Activated T-cell treated with anti-CD3 and anti-CD28 coated beads, Interleukin-2, amount 50 U/mL, for 4 hours (primary cell): ENCODE data around the gene UTP20. TPM values are rescaled to one million over a fixed set of nuclear protein-coding genes. Genes with fewer than 3 reads are reported as not detected.

ENCODE experiments used
- ATAC-seq, 2 donors: fragments of 200-7000 bp; cut with Tn5 transposase; one replicate each; pipeline ENCODE4 v1.10.0; 2021
- DNase-seq: peaks from one replicate; pipeline ENCODE4 v3.0.0-alpha.2; 2020
- H3K27me3 Mint-ChIP-seq: one replicate; pipeline ENCODE4 v1.8.0; 2021; ENCODE audit warnings: low read depth, mixed read lengths
- H3K36me3 Mint-ChIP-seq: one replicate; pipeline ENCODE4 v1.8.0; 2022; ENCODE audit warnings: mixed read lengths; ENCODE audit not compliant: insufficient read depth
- H3K4me1 Mint-ChIP-seq: one replicate; pipeline ENCODE4 v1.8.0; 2021; ENCODE audit warnings: low read depth, mixed read lengths
- H3K4me3 Mint-ChIP-seq: one replicate; pipeline ENCODE4 v1.8.0; 2021; ENCODE audit warnings: mild to moderate bottlenecking, moderate library complexity, mixed read lengths
- H3K9me3 Mint-ChIP-seq: one replicate; pipeline ENCODE4 v1.8.0; 2021; ENCODE audit warnings: mixed read lengths
- total RNA-seq, 3 donors: library from RNA; stranded (reverse); gene quantifications; one replicate each; pipeline ENCODE4 v1.2.1, GENCODE V29; 2021

UTP20 gene
- total RNA-seq, 3 donors from 2014 or later = 61.7 to 69.5 (median 68.3) TPM

DNA sequence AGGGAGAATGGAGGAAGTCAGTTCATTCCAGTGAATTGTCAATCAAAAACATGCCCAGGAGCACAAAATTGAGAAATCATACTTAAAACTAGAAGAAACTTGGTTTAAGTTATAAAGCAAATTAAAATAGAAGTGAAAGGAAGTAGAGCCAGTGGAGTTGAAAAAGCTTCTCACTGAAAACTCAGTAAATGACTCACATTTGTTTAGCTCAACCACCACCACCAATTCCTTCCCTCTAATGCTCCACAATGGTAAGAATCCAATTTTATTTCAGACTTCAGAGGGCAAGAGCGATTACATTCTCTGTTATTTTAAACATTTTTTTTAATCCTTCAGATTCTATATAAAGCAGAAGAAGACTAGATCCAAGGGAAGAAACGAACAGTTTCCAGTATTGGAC lies 19.4 kb downstream of the UTP20 start:
- Mint-ChIP-seq H3K27me3 (no peaks in the 10 kb centered on the region), H3K9me3 (no peaks in the 10 kb centered on the region), H3K4me1 (no peaks in the 10 kb centered on the region), H3K36me3 (peaks cover 53% of the 10 kb centered on the region), H3K4me3 (no peak overlapping the region)
- no peak for DNase-seq
- ATAC-seq = no peak

DNA sequence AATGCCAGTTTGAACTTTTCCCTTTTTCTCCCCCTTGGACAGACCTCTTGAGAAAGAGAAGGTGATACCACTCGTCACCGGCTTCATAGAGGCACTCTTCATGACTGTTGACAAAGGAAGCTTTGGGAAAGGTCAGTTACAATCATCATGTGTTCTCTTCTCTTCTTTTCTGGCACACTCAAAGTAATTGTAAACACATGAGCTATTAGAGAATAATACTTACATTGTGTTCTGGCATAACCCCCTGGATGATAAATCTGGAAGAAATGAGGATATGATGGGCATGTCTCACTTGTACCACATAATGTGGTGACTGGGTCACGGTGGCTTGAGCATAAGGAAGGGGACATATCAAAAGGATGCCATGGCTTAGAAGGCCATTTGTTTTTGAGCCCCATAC lies 20.0 kb downstream of the UTP20 start:
- Mint-ChIP-seq H3K4me3 (no peak overlapping the region), H3K4me1 (no peaks in the 10 kb centered on the region), H3K36me3 (peaks cover 55% of the 10 kb centered on the region), H3K9me3 (no peaks in the 10 kb centered on the region), H3K27me3 (no peaks in the 10 kb centered on the region)
- ATAC-seq (no peak), DNase-seq (no peak)

DNA sequence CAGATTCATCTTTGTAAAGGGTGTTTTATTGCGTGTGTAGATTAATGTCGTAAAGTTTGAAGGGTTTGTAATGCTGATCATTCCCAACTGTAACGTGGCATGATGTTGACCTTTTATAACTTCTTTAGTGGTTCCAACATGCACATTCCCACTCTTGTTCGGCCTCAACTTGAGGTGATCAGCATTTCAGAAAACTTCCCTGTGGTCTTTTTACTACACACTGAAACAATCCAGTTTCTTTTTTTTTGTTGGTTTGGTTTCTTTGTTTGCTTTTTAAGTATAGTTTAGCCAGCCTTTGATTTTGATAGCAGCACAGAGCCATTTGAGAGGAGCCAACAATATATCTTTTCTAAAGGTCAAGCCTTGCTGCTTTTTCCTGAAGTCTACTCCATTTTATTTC lies 22.8 kb downstream of the UTP20 start:
- DNase-seq = no peak
- no peak for ATAC-seq
- Mint-ChIP-seq H3K4me1 (no peaks in the 10 kb centered on the region), H3K4me3 (no peak overlapping the region), H3K9me3 (no peaks in the 10 kb centered on the region), H3K36me3 (peaks cover 58% of the 10 kb centered on the region), H3K27me3 (no peaks in the 10 kb centered on the region)

DNA sequence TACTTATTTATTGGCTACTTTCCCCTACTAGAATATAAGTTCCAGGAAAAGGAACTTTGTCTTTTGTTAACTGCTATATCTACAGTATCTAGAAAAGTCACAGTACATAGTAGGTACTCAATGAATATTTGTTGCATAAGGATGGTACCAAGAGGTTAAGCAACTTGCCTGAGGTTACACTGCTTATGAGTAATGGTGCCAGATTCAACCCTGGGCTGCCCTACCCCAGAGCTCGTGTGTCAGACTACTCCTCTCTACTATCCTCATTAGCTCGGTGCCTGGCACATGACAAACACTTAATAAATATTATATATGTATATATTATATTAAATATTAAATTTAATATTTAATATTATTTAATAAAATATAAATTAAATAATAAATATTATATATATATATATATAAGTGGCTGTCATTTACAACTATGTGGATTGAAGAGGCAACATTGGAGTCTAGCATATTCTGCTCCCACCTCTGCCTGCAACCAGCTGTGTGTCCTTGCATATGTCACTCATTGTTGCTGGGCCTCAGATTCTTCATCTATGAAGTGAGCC lies 25.4 kb downstream of the UTP20 start:
- Mint-ChIP-seq H3K27me3 (no peaks in the 10 kb centered on the region), H3K4me1 (no peaks in the 10 kb centered on the region), H3K36me3 (peaks cover 46% of the 10 kb centered on the region), H3K9me3 (no peaks in the 10 kb centered on the region), H3K4me3 (no peak overlapping the region)
- DNase-seq (no peak), ATAC-seq (no peak)

DNA sequence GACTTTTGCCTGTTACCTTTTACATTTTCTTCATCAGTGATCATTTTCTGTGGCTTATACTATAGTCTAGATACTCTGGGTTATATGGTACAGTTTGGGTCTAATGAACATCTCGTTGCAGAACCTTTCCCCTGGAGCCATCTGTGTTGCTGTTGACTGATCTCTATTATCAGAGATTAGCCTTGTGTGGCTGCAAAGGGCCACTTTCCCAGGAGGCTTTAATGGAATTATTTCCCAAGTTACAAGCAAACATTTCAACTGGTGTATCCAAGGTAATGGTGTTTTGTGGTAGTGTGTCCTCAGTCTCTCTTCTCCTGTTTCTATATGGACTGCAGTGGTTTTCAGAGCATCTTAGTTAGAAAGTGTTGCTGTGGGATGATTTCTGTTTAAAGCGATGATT lies 25.9 kb downstream of the UTP20 start:
- ATAC-seq (no peak), DNase-seq (no peak)
- H3K9me3 Mint-ChIP-seq = no peaks in the 10 kb centered on the region
- H3K4me1 Mint-ChIP-seq = no peaks in the 10 kb centered on the region
- H3K27me3 Mint-ChIP-seq = no peaks in the 10 kb centered on the region
- no peak overlapping the region for H3K4me3 Mint-ChIP-seq
- H3K36me3 Mint-ChIP-seq = peaks cover 45% of the 10 kb centered on the region

DNA sequence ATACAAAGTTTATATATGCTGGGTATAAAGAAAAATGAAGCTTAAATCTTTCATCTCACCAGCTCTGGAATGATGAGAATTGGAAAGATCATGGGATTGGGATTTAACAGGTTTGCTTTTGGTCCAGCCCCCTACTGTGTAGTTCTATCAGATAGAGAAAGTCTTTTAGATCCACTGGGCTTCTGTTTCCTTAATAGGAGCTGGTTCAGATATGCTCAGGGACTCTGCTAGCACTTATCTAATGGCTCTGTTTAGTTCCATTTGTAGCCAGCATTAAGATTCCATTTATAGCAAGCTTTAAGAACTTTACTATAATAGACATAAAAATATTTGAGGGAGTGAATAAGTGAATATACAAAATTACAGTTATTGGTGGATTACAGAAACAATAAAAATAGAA lies 42.6 kb downstream of the UTP20 start:
- no peaks in the 10 kb centered on the region for H3K27me3 Mint-ChIP-seq
- H3K4me3 Mint-ChIP-seq = no peak overlapping the region
- H3K4me1 Mint-ChIP-seq = no peaks in the 10 kb centered on the region
- ATAC-seq = no peak
- no peaks in the 10 kb centered on the region for H3K9me3 Mint-ChIP-seq
- peaks cover 39% of the 10 kb centered on the region for H3K36me3 Mint-ChIP-seq
- DNase-seq = no peak

DNA sequence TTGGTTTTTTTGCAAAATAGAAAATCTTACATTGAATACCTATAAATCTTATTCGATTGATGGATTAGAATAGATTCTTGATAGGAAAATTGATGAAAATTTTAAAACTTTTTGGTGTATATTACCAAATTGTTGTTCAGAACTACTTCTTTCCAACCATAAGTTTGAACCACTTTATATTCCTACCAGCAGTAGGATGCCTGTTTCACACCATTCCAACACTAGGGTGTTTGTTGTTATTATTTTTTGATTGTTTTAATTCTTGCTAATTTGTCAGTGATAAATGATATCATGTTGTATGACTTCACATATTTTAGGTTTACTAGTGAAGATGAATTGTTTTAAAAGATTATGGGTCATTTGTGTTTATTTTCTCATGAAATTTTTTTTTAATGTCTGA lies 43.4 kb downstream of the UTP20 start:
- no peaks in the 10 kb centered on the region for H3K4me1 Mint-ChIP-seq
- no peak for ATAC-seq
- no peak overlapping the region for H3K4me3 Mint-ChIP-seq
- no peaks in the 10 kb centered on the region for H3K9me3 Mint-ChIP-seq
- peaks cover 41% of the 10 kb centered on the region for H3K36me3 Mint-ChIP-seq
- DNase-seq = no peak
- no peaks in the 10 kb centered on the region for H3K27me3 Mint-ChIP-seq

DNA sequence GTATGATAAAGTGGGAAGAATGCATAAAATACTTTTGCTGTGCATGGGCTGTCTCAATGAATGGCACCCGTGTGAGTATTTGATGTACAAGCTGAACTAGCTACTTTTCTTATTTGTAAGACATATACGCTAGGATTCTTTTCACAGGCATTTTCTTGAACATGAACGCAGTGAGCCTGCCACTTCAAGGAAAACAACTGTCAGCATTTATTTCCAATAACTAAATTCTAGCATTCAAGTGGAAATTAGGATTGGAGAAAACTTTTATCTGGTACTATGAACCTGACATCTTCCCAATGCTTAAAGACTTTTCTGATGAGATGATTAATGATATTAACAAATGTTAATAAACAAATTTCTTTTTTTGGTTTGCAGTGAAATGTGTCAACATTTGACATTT lies 45.7 kb downstream of the UTP20 start:
- no peaks in the 10 kb centered on the region for H3K9me3 Mint-ChIP-seq
- H3K4me1 Mint-ChIP-seq = no peaks in the 10 kb centered on the region
- H3K36me3 Mint-ChIP-seq = peaks cover 45% of the 10 kb centered on the region
- H3K27me3 Mint-ChIP-seq = no peaks in the 10 kb centered on the region
- no peak overlapping the region for H3K4me3 Mint-ChIP-seq
- ATAC-seq = no peak
- DNase-seq = no peak

DNA sequence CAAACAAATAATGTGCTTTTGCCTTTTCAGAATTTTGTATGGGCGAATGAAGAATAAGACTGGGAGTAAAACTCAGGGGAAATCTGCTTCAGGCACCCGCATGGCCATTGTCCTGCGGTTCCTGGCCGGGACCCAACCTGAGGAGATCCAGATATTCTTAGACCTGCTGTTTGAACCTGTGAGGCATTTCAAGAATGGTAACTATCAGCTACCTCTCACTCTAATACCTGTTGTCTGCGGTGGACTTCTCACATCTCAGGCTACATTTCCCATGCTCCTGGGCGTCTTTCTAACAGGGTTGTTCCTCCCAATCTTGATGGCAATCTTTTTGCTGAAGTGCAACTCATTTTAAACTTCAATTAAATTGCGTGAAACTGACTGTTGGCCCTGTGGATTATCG lies 47.1 kb downstream of the UTP20 start:
- Mint-ChIP-seq H3K9me3 (no peaks in the 10 kb centered on the region), H3K4me3 (no peak overlapping the region), H3K27me3 (no peaks in the 10 kb centered on the region), H3K4me1 (no peaks in the 10 kb centered on the region), H3K36me3 (peaks cover 53% of the 10 kb centered on the region)
- ATAC-seq = no peak
- DNase-seq = no peak

DNA sequence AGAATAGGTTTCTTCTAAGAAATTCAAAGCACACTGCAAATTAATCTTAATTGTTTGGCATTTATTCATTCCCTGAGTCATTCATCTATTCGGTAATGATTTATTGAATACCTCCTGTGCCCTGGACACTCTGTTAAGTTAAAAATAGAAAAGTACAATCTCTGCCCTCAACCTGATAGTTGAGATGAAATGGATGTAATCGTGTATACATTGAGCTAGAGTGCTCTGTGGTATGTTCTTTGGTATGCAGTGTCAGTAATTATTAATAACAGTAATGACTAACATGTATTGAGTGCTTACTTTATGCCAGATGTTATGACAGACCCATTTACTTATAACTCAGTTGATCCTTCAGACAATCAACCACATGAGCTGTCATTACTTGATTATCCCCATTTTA lies 47.6 kb downstream of the UTP20 start:
- Mint-ChIP-seq H3K4me3 (no peak overlapping the region), H3K9me3 (no peaks in the 10 kb centered on the region), H3K36me3 (peaks cover 57% of the 10 kb centered on the region), H3K27me3 (no peaks in the 10 kb centered on the region), H3K4me1 (no peaks in the 10 kb centered on the region)
- no peak for ATAC-seq
- DNase-seq = no peak

DNA sequence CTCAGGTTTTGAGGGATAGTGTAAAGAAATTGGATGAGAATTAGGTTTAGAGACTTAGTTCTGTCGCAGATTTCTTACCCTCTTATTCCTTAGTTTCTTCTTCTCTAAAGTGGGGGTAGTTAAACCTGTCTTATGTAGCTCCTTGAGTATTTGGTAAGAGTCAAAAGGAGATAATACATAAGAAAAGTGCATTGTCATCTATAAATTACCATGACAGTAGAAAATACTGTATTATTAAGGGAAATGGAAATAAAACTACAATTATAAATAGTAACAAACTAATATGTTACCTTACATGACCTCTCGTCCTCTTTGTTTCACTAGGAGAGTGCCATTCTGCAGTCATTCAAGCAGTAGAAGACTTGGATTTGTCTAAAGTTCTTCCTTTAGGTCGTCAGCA lies 49.0 kb downstream of the UTP20 start:
- Mint-ChIP-seq H3K36me3 (peaks cover 61% of the 10 kb centered on the region), H3K9me3 (no peaks in the 10 kb centered on the region), H3K4me1 (no peaks in the 10 kb centered on the region), H3K27me3 (no peaks in the 10 kb centered on the region), H3K4me3 (no peak overlapping the region)
- DNase-seq (no peak), ATAC-seq (no peak)

DNA sequence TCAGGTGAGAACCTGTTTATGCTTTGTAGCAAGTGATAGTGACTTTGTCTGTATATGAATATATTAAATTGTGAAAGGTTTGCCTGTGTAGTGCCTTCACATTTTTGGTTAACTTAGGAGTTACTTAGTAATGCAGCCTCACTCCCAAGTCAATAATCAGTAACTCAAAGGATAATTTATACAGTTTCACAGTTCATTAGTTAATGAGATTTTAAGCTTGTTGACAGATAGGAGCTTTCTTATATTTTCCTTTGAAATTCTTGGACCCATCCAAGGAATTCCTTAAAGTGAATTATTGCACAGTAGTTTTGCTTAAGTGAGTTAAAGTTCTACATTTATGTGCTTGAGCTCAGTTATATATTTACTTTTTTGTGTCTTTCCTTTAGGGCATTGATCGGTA lies 50.7 kb downstream of the UTP20 start:
- no peaks in the 10 kb centered on the region for H3K9me3 Mint-ChIP-seq
- DNase-seq (no peak), ATAC-seq (no peak)
- peaks cover 64% of the 10 kb centered on the region for H3K36me3 Mint-ChIP-seq
- no peaks in the 10 kb centered on the region for H3K27me3 Mint-ChIP-seq
- no peaks in the 10 kb centered on the region for H3K4me1 Mint-ChIP-seq
- H3K4me3 Mint-ChIP-seq = no peak overlapping the region

DNA sequence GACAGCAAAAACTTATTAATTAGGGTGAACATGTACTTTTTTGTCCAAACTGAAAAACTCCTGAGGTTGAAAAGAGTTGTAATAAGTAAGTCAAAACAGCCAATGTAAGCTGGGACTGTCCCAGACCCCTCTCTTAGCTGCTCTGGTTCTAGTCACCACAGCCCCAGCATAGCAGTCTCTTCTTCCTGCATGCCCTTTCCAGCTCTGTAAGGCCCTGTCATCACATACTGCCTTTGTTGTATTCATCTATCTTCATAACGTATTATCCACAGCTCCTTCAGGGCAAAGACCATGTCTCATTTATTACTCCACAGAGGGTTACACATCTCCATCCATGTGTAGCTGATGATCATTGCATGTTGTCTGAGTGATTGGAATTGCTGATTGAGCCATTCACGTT lies 56.5 kb downstream of the UTP20 start:
- DNase-seq (no peak), ATAC-seq (no peak)
- H3K9me3 Mint-ChIP-seq = no peaks in the 10 kb centered on the region
- H3K4me1 Mint-ChIP-seq = no peaks in the 10 kb centered on the region
- no peak overlapping the region for H3K4me3 Mint-ChIP-seq
- H3K36me3 Mint-ChIP-seq = peaks cover 48% of the 10 kb centered on the region
- no peaks in the 10 kb centered on the region for H3K27me3 Mint-ChIP-seq

DNA sequence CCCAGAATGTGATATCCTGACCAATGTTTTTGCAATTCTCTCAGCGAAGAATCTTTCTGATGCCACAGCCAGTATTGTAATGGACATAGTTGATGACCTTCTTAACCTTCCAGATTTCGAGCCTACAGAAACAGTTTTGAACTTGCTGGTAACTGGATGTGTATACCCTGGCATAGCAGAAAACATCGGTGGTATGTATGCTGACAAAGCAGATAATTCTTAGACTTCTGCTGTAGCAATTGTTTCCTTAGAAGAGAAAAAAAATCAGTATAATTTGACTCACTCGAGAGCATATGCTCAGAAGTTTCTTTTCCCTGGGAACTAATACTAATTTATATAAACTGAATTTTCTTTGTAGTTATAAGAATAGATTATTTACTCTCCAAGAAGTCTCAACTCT lies 58.2 kb downstream of the UTP20 start:
- no peak overlapping the region for H3K4me3 Mint-ChIP-seq
- no peaks in the 10 kb centered on the region for H3K4me1 Mint-ChIP-seq
- H3K36me3 Mint-ChIP-seq = peaks cover 40% of the 10 kb centered on the region

DNA sequence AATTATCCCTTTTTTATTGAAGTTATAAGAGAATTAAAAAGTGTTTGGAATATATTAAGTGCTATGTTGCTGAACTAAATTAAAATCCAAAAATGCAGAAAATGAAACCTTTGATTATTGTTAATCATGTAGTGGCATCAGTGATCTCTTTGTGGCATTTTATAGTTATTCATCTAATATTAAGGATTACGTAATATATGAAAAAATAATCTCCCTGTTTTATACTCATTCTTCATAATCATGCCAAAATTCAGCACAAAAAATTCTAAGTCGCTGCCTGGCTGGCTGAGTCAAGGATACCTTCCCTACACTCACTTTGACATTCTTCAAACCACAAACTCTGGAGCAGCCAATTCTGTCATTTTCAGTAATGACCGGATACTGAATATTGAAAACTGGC lies 64.0 kb downstream of the UTP20 start:
- ATAC-seq (no peak), DNase-seq (no peak)
- no peaks in the 10 kb centered on the region for H3K9me3 Mint-ChIP-seq
- H3K4me3 Mint-ChIP-seq = no peak overlapping the region
- H3K27me3 Mint-ChIP-seq = no peaks in the 10 kb centered on the region
- H3K36me3 Mint-ChIP-seq = peaks cover 53% of the 10 kb centered on the region
- H3K4me1 Mint-ChIP-seq = no peaks in the 10 kb centered on the region

More for the DNA sequence above, 58.2 kb downstream of the UTP20 start:
- no peak for DNase-seq
- H3K27me3 Mint-ChIP-seq = no peaks in the 10 kb centered on the region
- no peaks in the 10 kb centered on the region for H3K9me3 Mint-ChIP-seq
- no peak for ATAC-seq

DNA sequence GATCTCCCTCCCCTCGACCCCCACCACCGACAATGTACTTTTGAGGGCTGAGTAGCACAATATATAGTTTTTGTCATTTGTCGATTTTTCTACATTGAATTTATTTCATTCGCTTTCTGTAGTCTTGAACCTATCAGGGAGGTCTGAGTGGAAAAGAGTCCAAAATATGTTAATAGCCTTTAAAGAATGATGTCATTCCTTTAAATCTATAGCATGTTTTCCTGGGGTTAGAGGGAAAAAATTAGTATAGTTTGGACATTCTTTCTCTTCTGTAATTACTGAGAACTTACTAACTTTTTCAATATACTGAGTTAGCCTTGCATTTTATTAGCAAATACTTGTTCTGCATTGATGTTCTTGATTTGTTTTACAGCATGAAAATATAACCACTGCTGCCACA lies 71.8 kb downstream of the UTP20 start:
- Mint-ChIP-seq H3K9me3 (no peaks in the 10 kb centered on the region), H3K27me3 (no peaks in the 10 kb centered on the region), H3K4me3 (no peak overlapping the region), H3K36me3 (peaks cover 50% of the 10 kb centered on the region), H3K4me1 (no peaks in the 10 kb centered on the region)
- DNase-seq = no peak
- ATAC-seq = no peak
